Effector memory CD4-positive, alpha-beta T cell (primary cell): ENCODE data around the gene EDAR.

Experiments
- DNase-seq, 3 donors: peaks; one replicate each; pipeline ENCODE4 v3.0.0-alpha.2; 2020
- H3K27ac ChIP-seq: 2 replicates; pipeline ENCODE4 v1.7.0; 2013; ENCODE audit warnings: mild to moderate bottlenecking, low read length, moderate library complexity; ENCODE audit not compliant: insufficient read depth, poor library complexity, severe bottlenecking
- H3K27me3 ChIP-seq: replicated peaks from 2 replicates; pipeline ENCODE4 v1.7.0; 2013; ENCODE audit warnings: mild to moderate bottlenecking, low read length; ENCODE audit not compliant: insufficient read depth, control insufficient read depth, poor library complexity, severe bottlenecking
- H3K36me3 ChIP-seq: 2 replicates; pipeline ENCODE4 v1.7.0; 2013; ENCODE audit warnings: mild to moderate bottlenecking, low read length, moderate library complexity; ENCODE audit not compliant: control insufficient read depth, insufficient read depth
- H3K4me1 ChIP-seq: 2 replicates; pipeline ENCODE4 v1.7.0; 2013; ENCODE audit warnings: low read length, mild to moderate bottlenecking; ENCODE audit not compliant: control insufficient read depth, insufficient read depth, poor library complexity, severe bottlenecking
- H3K4me3 ChIP-seq: 2 replicates; pipeline ENCODE4 v1.7.0; 2013; ENCODE audit warnings: low read length, low read depth, mild to moderate bottlenecking; ENCODE audit not compliant: insufficient read depth, poor library complexity, severe bottlenecking
- H3K9me3 ChIP-seq: 2 replicates; pipeline ENCODE4 v1.7.0; 2013; ENCODE audit warnings: mild to moderate bottlenecking, low read length, moderate library complexity; ENCODE audit not compliant: control insufficient read depth

Gene EDAR

DNA sequence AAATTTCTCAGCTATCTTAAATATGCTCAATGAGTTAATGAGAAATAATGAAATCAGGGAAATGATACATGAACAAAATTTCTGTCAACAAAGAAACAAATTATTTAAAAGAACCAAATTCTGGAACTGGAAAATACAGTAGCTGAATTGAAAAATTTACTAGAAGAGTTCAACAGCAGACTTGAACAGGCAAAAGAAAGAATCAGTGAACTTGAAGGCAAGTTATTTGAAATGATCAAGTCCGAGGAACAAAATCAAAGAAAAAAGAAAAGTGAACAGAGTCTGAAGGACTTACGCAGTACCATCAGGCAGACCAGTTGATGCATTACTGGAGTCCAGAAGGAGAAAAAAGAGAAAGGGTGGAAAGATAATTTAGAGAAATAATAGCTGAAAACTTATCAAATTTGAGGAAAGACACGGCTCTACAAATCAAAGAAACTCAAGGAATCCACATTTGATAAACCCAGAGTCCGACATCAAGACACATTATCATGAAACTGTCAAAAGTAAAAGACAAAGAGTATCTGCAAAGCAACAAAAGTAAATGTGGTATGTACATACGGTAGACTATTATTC is 118.9 kb downstream of the EDAR start:
- no peak for DNase-seq

GRCh38 chr2:108869542-108869941 is 119.5 kb downstream of the EDAR start:
- H3K27me3 ChIP-seq, result no peaks in the 10 kb centered on the region
- no peak overlapping the region for H3K4me3 ChIP-seq
- H3K27ac ChIP-seq, result no peak overlapping the region
- no peaks in the 10 kb centered on the region for H3K36me3 ChIP-seq
- no peaks in the 10 kb centered on the region for H3K4me1 ChIP-seq
- peaks cover 4% of the 10 kb centered on the region for H3K9me3 ChIP-seq
- DNase-seq, result no peak

More for the DNA sequence above, 118.9 kb downstream of the EDAR start:
- Histone ChIP-seq H3K9me3 (peaks cover 4% of the 10 kb centered on the region), H3K27me3 (no peaks in the 10 kb centered on the region), H3K27ac (no peak overlapping the region), H3K4me3 (no peak overlapping the region), H3K4me1 (no peaks in the 10 kb centered on the region), H3K36me3 (no peaks in the 10 kb centered on the region)

DNA sequence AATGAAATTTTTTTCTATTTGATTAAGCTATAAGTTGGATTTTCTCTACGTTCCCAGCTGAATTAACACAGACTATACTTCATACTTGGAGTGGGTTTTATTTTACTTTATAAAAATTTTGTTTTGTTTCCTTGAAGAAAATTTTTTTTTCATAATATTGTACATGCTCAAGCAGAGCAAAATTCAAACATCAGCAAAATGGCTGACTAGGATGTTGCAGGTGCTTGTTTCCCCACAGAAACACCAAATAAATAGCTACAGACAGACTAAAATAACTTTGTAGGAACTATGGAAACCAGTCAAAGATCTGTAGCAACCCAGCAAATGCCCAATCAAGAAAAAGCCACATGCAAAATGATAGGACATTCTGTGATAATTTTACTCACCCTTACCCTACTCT is 120.1 kb downstream of the EDAR start:
- Histone ChIP-seq H3K27me3 (no peaks in the 10 kb centered on the region), H3K4me3 (no peak overlapping the region), H3K9me3 (peaks cover 4% of the 10 kb centered on the region), H3K4me1 (no peaks in the 10 kb centered on the region), H3K27ac (no peak overlapping the region), H3K36me3 (no peaks in the 10 kb centered on the region)
- DNase-seq, result no peak

DNA sequence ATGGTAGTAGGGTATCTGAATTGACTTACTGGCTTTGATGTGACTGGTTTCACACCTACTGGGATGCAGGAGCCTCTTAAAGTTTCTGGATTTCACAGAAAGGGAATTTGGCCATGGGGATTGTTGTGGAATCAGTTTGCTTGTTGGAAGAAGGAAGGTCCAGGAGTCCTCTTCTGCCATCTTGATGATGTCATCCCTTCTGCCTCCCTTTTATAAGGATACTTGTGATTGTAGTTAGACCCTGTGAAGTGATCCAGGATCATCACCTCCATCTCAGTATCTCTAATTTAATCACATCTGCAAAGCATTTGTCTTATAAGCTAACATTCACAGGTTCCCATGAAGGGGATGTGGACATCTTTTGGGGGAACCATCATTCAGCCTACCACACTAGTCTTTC is 123.0 kb downstream of the EDAR start:
- no peak for DNase-seq
- peaks cover 4% of the 10 kb centered on the region for H3K9me3 ChIP-seq
- no peaks in the 10 kb centered on the region for H3K4me1 ChIP-seq
- no peak overlapping the region for H3K27ac ChIP-seq
- H3K27me3 ChIP-seq, result no peaks in the 10 kb centered on the region
- H3K4me3 ChIP-seq, result no peak overlapping the region
- no peaks in the 10 kb centered on the region for H3K36me3 ChIP-seq

- Histone ChIP-seq H3K4me1 (no peaks in the 10 kb centered on the region), H3K27me3 (no peaks in the 10 kb centered on the region)
- no peak for DNase-seq
Observed at GRCh38 chr2:108858894-108859293, 130.1 kb downstream of the EDAR start.

DNA sequence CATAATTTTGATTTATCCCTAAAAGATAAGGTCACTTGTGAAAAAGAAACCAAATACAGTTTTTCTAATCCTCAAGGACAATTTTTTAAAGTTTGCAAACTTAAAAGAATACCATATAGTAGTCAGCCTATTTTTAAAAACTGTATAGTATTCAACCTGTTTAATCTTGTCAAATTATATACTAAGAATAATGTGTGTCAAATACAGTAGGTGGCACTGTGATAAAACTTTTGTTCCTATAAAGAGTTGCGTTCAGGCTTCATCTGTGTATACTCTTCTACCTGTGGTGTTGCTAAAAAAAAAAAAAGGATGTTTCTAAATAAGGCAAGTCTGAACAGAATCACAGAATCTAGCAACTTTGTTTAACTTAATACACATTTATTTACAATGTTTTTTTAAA is 133.8 kb downstream of the EDAR start:
- H3K36me3 ChIP-seq, result no peaks in the 10 kb centered on the region
- no peaks in the 10 kb centered on the region for H3K9me3 ChIP-seq
- H3K4me3 ChIP-seq, result no peak overlapping the region
- H3K27me3 ChIP-seq, result no peaks in the 10 kb centered on the region
- no peaks in the 10 kb centered on the region for H3K4me1 ChIP-seq
- no peak overlapping the region for H3K27ac ChIP-seq
- DNase-seq, result no peak

More at GRCh38 chr2:108858894-108859293, 130.1 kb downstream of the EDAR start:
- no peaks in the 10 kb centered on the region for H3K36me3 ChIP-seq
- H3K9me3 ChIP-seq, result no peaks in the 10 kb centered on the region
- no peak overlapping the region for H3K27ac ChIP-seq
- no peak overlapping the region for H3K4me3 ChIP-seq

- DNase-seq, result no peak
- Histone ChIP-seq H3K4me1 (no peaks in the 10 kb centered on the region), H3K36me3 (no peaks in the 10 kb centered on the region), H3K9me3 (no peaks in the 10 kb centered on the region), H3K27ac (no peak overlapping the region), H3K27me3 (no peaks in the 10 kb centered on the region), H3K4me3 (no peak overlapping the region)
Observed at GRCh38 chr2:108854484-108854883, 134.5 kb downstream of the EDAR start.

GRCh38 chr2:108853421-108853820 is 135.6 kb downstream of the EDAR start:
- H3K4me3 ChIP-seq, result no peak overlapping the region
- DNase-seq, result no peak
- H3K36me3 ChIP-seq, result no peaks in the 10 kb centered on the region
- no peaks in the 10 kb centered on the region for H3K4me1 ChIP-seq
- no peak overlapping the region for H3K27ac ChIP-seq
- no peaks in the 10 kb centered on the region for H3K9me3 ChIP-seq
- H3K27me3 ChIP-seq, result no peaks in the 10 kb centered on the region

DNA sequence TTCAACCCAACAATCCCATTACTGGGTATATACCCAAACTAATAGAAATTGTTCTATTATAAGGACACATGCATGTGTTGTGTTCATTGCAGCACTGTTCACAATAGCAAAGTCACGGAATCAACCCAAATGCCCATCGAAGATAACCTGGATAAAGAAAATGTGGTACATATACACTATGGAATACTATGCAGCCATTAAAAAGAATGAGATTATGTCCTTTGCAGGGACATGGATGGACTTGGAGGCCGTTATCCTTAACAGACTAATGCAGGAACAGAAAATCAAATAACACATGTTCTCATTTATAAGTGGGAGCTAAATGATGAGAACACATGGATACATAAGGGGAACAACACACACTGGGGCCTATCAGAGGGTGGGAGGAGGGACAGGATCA is 136.6 kb downstream of the EDAR start:
- Histone ChIP-seq H3K36me3 (no peaks in the 10 kb centered on the region), H3K4me3 (no peak overlapping the region), H3K27me3 (no peaks in the 10 kb centered on the region), H3K4me1 (no peaks in the 10 kb centered on the region), H3K27ac (no peak overlapping the region), H3K9me3 (no peaks in the 10 kb centered on the region)
- DNase-seq, result no peak

GRCh38 chr2:108847000-108847399 is 142.0 kb downstream of the EDAR start:
- H3K4me1 ChIP-seq, result no peaks in the 10 kb centered on the region
- no peaks in the 10 kb centered on the region for H3K27me3 ChIP-seq
- DNase-seq, result no peak
- H3K27ac ChIP-seq, result no peak overlapping the region
- no peak overlapping the region for H3K4me3 ChIP-seq
- H3K9me3 ChIP-seq, result no peaks in the 10 kb centered on the region
- H3K36me3 ChIP-seq, result no peaks in the 10 kb centered on the region
